Tibial artery (tissue), 4 donors: Measurements from ENCODE around the gene BCL2L12.
A peak's percentile ranks its signal among the peaks of the same experiment; 100 is the strongest.

Experiments
- DNase-seq, 2 donors: peaks; one replicate each; pipeline ENCODE4 v3.0.0-alpha.2; 2019
- H3K27ac ChIP-seq, 2 donors: fragments of 200-600 bp; sonication (generic) in 1 of 2; 1 replicate in 1 of 2; 2 replicates in 1 of 2; pipeline ENCODE4 v1.5.1; 2018 to 2019; ENCODE audit warnings: mild to moderate bottlenecking in 1 of 2
- H3K27me3 ChIP-seq, 2 donors: fragments of 200-600 bp; sonication (generic) in 1 of 2; one replicate each; pipeline versions ENCODE4 v1.5.1 to v1.6.0; 2016 to 2019
- H3K36me3 ChIP-seq, 3 donors: fragments of 200-600 bp; sonication (generic) in 2 of 3; one replicate each; pipeline ENCODE4 v1.5.1; 2016 to 2019; ENCODE audit warnings: mild to moderate bottlenecking in 2 of 3
- H3K4me1 ChIP-seq, 4 donors: fragments of 200-600 bp; sonication (generic) in 2 of 4; 1 replicate in 3 of 4; 2 replicates in 1 of 4; pipeline ENCODE4 v1.5.1; 2016 to 2019
- H3K4me3 ChIP-seq, 2 donors: fragments of 200-600 bp; sonication (generic) in 1 of 2; 1 replicate in 1 of 2; 2 replicates in 1 of 2; pipeline ENCODE4 v1.5.1; 2018 to 2019; ENCODE audit warnings: mild to moderate bottlenecking in 2 of 2
- H3K9me3 ChIP-seq, 3 donors: fragments of 200-600 bp; sonication (generic) in 1 of 3; one replicate each; pipeline ENCODE4 v1.5.1; 2016 to 2019
- intact Hi-C: fragments of 100-400 bp; cut with DNase I; formaldehyde crosslinking; loops from one replicate; pipeline ENCODE4 v1.15.0; 2023; ENCODE audit warnings: low total_unique reads
- TF ChIP-seq, protein P1 (sequence below), 2 experiments: fragments of 200-600 bp in 1 of 2; fragments of 450-650 bp in 1 of 2; IDR thresholded peaks; one replicate each; pipeline ENCODE4 v1.5.1; 2017 to 2019; ENCODE audit warnings: antibody characterized with exemption in 2 of 2, mild to moderate bottlenecking in 1 of 2, moderate library complexity in 1 of 2

Gene BCL2L12

GRCh38 chr19:49677901-49678674 lies 12.4 kb downstream of the BCL2L12 start:
- H3K4me3 ChIP-seq = peak overlapping the region; percentile 91 to 100
- H3K4me1 ChIP-seq = peaks cover 6 to 49% (median 41%) of the 10 kb centered on the region in 4 donors
- H3K27me3 ChIP-seq = no peaks in the 10 kb centered on the region
- peak; percentile 73 to 85 for DNase-seq
- TF ChIP-seq, protein P1, sequence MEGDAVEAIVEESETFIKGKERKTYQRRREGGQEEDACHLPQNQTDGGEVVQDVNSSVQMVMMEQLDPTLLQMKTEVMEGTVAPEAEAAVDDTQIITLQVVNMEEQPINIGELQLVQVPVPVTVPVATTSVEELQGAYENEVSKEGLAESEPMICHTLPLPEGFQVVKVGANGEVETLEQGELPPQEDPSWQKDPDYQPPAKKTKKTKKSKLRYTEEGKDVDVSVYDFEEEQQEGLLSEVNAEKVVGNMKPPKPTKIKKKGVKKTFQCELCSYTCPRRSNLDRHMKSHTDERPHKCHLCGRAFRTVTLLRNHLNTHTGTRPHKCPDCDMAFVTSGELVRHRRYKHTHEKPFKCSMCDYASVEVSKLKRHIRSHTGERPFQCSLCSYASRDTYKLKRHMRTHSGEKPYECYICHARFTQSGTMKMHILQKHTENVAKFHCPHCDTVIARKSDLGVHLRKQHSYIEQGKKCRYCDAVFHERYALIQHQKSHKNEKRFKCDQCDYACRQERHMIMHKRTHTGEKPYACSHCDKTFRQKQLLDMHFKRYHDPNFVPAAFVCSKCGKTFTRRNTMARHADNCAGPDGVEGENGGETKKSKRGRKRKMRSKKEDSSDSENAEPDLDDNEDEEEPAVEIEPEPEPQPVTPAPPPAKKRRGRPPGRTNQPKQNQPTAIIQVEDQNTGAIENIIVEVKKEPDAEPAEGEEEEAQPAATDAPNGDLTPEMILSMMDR (IDR thresholded peaks at IDR 0.05) = peak; percentile 50 to 64
- intact Hi-C loops = loop anchor here (2.0 to 10.0 kb wide), 3 partner anchors 87 to 183 kb away; partner anchors contain the start of genes FCGRT, PRR12 and RPS11
- H3K9me3 ChIP-seq = no peaks in the 10 kb centered on the region
- H3K36me3 ChIP-seq = peaks cover 20 to 25% (median 21%) of the 10 kb centered on the region in 3 donors
- H3K27ac ChIP-seq = peak overlapping the region; percentile 97 to 99

- H3K9me3 ChIP-seq = no peaks in the 10 kb centered on the region
- TF ChIP-seq, protein P1 (IDR thresholded peaks at IDR 0.05) = no peak
- intact Hi-C loops = loop anchor here (5.0 to 10.0 kb wide), 2 partner anchors 167 to 184 kb away; partner anchors contain the start of genes FCGRT and RPS11
- DNase-seq = no peak
- H3K27me3 ChIP-seq = no peaks in the 10 kb centered on the region
- H3K4me1 ChIP-seq = peaks cover 6 to 49% (median 41%) of the 10 kb centered on the region in 4 donors
- H3K36me3 ChIP-seq = peaks cover 31 to 35% (median 31%) of the 10 kb centered on the region in 3 donors
- no peak overlapping the region for H3K4me3 ChIP-seq
- H3K27ac ChIP-seq = peak overlapping the region in 1 of 2 donors; percentile 99
Measured at GRCh38 chr19:49678985-49679770, 13.4 kb downstream of the BCL2L12 start.

DNA sequence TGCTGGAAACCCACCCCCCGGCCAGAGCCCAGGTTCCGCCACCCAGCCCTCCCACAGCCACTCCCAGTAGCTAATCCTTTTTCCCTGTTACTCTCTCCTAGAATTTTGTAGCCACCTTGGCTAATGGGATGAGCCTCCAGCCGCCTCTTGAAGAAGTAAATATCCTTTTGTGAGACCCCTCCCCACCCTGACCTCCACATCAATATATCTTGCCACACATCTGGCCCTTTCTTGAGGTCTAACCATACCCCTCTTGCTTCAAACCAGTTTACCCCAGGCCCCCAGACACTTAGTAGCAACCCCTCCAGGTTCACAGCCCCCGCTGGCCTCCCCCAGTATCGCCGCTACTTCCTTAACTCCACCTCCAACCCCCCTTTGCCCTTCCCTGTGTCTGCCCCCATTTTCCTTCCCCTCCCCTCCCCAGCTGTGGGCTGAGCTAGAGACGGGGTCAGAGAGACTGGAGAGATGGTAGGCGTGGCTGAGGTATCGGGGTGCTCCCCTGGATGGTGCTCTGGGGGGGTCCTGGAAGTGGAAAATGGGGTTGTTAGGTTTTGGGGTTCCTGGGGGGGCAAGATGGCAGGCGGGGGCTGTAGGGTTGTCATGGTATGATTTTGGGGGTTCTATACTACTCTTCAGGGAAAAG lies 14.2 kb downstream of the BCL2L12 start:
- H3K9me3 ChIP-seq = no peaks in the 10 kb centered on the region
- peak overlapping the region; percentile 1 to 99 for H3K27ac ChIP-seq
- peaks cover 6 to 49% (median 41%) of the 10 kb centered on the region in 4 donors for H3K4me1 ChIP-seq
- H3K4me3 ChIP-seq = peak overlapping the region in 1 of 2 donors; percentile 16
- H3K36me3 ChIP-seq = peaks cover 38 to 42% (median 38%) of the 10 kb centered on the region in 3 donors
- H3K27me3 ChIP-seq = no peaks in the 10 kb centered on the region
- no peak for DNase-seq
- TF ChIP-seq, protein P1 (IDR thresholded peaks at IDR 0.05) = no peak
- intact Hi-C loops = loop anchor here (5.0 to 10.0 kb wide), 2 partner anchors 168 to 185 kb away; partner anchors contain the start of genes FCGRT and RPS11

DNA sequence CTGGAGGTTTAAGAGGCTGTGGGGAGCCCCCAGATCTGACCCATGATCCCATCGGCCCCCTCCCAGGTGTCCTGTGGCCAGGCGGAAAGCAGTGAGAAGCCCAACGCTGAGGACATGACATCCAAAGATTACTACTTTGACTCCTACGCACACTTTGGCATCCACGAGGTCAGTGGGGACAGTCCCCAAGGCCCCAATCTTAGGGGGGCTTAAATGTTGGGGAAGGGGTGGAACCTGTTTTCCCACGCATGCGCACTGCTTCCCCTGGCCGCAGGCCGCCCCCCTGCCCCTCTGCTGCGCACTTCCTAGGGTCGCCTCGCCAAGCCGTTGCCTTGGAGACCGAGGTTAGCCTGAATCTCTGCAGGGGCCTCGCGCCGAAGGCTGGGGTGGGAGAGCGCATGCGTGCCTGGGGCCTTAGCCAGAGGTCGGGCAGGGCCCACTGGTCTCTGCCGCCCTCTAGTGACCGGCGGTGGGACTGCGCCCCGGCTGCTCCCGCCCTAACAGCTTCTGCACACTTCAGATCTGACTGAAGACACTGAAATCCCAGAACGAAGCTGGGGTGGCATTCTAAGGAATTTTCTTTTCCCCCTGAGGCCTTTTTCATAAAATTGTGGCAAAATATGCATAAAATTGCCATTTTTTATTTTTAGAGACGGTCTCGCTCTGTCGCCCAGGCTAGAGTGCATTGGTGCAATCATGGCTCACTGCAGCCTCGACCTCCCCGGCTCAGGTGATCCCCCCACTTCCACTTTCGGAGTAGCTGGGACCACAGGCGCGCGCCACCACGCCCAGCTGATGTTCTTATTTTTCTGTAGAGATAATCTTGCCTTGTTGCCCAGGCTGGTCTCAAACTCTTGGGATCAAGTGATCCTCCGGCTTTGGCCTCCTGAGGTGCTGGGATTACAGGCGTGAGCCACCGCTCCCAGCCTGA lies 15.0 kb downstream of the BCL2L12 start:
- peak; percentile 78 to 92 for DNase-seq
- H3K9me3 ChIP-seq = no peaks in the 10 kb centered on the region
- intact Hi-C loops = no loop called here
- peaks cover 44 to 50% (median 45%) of the 10 kb centered on the region in 3 donors for H3K36me3 ChIP-seq
- TF ChIP-seq, protein P1 (IDR thresholded peaks at IDR 0.05) = peak; percentile 97 to 100
- peak overlapping the region; percentile 1 to 99 for H3K27ac ChIP-seq
- peaks cover 6 to 45% (median 40%) of the 10 kb centered on the region in 4 donors for H3K4me1 ChIP-seq
- peak overlapping the region; percentile 16 to 21 for H3K4me3 ChIP-seq
- no peaks in the 10 kb centered on the region for H3K27me3 ChIP-seq
